Stimulated activated CD8-positive, alpha-beta memory T cell treated with anti-CD3 and anti-CD28 coated beads, Interleukin-2, amount 100 ng/mL, for 1 hour (primary cell): Measurements from ENCODE around the gene NCR1.
"Not testable (repeated sequence)": the region's sequence is repeated elsewhere in the genome, so short reads cannot be mapped to it uniquely, and the experiment has no call there.

Experiments used
- DNase-seq, 2 donors: peaks; one replicate each; pipeline ENCODE4 v3.0.0-alpha.2; 2020; ENCODE audit warnings: low read depth in 2 of 2

Gene NCR1, protein sequence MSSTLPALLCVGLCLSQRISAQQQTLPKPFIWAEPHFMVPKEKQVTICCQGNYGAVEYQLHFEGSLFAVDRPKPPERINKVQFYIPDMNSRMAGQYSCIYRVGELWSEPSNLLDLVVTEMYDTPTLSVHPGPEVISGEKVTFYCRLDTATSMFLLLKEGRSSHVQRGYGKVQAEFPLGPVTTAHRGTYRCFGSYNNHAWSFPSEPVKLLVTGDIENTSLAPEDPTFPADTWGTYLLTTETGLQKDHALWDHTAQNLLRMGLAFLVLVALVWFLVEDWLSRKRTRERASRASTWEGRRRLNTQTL

DNA sequence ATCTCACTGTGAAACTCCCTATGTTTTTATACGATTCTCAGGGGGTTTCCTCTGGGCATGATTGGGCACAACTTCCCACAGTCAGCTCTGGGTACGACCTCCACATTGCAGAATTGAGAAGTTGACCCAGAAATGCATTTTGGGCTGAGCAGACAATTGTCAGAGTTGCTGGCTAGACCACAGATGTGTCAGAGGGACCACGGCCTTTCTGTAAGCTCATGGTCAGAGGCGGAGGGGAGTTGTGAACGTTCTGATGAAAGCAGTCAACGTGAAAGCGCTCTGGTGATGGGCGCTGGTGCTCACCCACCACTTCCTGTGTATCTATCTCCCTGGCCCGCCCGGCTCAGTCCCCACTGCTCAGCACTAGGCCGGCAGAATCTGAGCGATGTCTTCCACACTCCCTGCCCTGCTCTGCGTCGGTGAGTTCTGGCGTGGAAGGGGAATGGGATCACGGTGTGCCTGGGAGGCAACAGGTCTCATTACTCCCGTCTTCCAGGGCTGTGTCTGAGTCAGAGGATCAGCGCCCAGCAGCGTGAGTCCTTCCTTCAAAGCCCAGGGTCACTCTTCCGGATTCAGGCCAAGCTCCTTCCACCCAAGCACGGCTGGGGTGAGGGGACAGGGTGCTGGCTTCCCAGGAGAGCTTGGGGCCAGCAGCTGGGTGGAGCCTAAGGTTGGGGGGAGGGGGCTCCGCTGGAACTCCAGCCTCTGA lies at the start of gene NCR1:
Gene NCR1 (plus strand): TSS at position 346 of the 709 bp plus-strand sequence. CDS start 40 bp downstream, at position 386.
- peak; percentile 11 to 13 for DNase-seq

DNA sequence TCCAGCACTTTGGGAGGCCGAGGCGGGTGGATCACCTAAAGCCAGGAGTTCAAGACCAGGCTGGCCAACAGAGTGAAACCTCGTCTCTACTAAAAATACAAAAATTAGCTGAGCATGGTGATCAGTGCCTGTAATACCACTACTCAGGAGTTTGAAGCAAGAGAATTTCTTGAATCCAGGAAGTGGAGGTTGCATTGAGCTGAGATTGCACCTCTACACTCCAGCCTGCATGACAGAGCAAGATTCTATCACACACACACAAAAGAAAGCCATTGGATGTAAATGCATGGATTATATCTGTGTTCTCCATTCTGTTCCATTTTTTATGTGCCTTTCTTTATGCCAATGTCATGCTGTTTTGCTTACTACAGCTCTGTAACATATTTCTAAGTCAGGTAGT lies 47.5 kb upstream of the NCR1 start:
- DNase-seq, result not testable (repeated sequence)

DNA sequence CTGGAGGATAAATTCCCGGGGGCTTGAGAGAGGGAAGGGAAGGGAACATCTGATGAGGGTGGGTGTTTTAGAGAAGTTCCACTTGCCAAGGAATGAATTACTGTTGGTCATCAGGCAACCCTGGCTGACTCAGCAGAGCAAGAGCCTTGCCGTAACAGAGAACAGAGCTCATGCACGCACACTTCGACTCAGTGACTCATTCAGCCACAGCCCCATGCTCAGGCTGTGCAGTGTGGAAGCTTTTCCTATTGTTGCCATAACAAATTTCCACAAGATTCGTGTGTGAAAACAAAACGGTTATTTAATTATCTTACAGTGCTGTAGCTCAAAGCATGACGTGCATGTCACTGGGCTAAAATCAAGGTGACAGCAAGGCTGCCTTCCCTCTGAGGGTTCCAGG lies 46.5 kb upstream of the NCR1 start:
- not testable (repeated sequence) for DNase-seq

DNA sequence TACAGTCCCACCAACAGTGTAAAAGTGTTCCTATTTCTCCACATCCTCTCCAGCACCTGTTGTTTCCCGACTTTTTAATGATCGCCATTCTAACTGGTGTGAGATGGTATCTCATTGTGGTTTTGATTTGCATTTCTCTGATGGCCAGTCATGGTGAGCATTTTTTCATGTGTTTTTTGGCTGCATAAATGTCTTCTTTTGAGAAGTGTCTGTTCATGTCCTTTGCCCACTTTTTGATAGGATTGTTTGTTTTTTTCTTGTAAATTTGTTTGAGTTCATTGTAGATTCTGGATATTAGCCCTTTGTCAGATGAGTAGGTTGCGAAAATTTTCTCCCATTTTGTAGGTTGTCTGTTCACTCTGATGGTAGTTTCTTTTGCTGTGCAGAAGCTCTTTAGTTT lies 42.5 kb upstream of the NCR1 start:
- DNase-seq, result not testable (repeated sequence)

DNA sequence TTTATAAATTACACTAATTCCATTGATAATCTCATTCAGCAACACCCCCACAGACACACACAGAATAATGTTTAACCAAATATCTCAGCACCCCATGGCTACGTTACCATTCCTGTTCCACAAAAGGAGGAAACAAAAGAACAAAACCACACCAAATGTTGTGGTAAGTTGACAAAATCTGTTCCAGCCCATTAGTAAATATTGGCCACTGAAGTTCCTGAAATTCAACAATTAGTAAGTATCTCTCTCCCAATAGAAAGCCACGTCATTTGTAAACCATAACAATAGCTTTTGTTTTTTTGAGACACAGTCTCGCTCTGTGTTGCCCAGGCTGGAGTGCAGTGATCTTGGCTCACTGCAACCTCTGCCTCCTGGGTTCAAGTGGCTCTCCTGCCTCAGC lies 34.3 kb upstream of the NCR1 start:
- no peak for DNase-seq

DNA sequence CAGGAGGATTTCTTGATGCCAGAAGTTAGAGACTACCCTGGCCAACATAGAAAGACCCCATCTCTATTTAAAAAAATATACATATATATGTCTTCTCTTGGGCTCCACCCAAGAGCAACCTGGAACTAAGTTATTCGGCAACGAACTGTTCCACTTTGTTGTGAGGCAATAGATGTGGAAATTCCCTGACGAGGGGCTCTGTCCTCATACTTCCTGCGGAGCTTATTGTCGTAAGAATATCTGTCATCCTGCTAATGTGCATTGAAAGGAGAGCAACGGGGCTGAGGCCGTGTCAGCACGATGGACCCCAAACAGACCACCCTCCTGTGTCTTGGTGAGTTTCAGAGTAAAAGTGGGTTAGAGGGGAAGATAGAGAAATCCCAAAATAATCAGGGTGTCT lies 32.0 kb upstream of the NCR1 start, which contains the start of gene FCAR:
Gene FCAR (plus strand): TSS at position 246 of the 400 bp plus-strand sequence. CDS start 55 bp downstream, at position 301.
- no peak for DNase-seq

DNA sequence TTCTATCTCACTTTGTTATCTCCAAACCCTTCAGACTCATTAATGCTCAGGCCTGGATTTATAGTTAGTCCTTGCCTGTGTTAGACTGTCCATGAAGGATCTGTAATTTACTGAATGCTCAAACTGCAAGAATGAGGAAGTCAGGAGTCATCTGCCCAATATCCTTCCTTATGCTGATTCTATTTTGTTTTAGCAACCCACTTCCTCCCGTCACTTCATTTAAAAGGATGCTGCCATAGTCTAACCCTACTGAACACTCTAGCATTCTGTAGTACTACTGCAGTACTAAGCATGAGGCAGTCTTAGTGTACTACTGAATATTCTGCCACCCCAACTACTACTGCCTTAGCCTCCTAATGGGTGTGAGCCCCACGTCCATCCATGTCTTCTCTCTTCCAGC lies 30.4 kb upstream of the NCR1 start:
- no peak for DNase-seq

DNA sequence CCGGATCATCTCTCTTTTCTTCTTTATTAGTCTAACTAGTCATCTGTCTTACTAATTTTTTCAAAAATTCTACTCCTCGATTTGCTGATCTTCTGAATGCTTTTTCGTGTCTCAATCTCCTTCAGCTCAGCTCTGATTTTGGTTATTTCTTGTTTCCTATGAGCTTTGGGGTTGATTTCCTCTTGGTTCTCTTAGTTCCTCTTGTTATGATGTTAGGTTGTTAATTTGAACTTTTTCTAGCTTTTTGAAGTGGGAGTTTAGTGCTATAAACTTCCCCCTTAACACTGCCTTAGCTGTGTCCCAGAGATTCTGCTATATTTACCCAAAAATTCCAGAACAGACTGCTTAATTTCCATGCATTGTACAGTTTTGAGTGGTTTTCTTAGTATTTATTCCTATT lies 28.5 kb upstream of the NCR1 start:
- no peak for DNase-seq

DNA sequence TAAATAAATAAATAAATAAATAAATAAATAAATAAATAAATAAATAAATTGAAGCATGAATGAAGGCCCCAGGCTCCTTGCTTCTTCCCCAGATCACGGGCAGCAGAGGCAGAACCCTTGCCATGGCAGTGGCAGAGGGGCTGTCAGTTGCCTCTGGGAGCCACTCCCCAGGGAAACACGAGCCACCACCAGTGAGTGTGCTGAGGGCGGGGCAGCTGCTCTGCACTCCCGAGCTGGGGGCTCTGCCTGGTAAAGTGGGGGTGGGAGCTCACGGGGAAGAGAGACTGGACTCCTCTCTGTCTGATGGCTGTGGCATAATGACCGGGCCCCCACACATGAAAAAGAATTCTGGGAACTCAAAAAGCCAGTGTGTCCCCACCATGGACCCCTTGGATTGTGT lies 24.1 kb upstream of the NCR1 start:
- DNase-seq, result no peak

DNA sequence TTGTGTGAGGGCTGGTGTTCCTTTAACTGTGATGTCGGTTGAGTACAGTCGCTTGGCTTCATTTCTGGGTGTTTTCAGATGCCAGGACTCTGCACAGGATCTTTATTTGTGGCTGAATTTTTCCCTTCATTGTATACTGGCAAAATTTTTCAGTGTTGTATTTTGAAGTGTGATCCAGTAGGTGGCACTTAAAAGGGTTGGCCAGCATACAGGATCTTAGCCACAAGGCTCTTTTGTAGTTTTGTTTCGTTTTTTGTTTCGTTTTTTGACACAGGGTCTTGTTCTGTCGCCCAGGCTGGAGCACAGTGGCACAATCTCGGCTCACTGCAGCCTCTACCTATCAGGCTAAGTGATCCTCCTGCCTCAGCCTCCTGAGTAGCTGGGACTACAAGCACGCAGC lies 23.2 kb upstream of the NCR1 start:
- no peak for DNase-seq

DNA sequence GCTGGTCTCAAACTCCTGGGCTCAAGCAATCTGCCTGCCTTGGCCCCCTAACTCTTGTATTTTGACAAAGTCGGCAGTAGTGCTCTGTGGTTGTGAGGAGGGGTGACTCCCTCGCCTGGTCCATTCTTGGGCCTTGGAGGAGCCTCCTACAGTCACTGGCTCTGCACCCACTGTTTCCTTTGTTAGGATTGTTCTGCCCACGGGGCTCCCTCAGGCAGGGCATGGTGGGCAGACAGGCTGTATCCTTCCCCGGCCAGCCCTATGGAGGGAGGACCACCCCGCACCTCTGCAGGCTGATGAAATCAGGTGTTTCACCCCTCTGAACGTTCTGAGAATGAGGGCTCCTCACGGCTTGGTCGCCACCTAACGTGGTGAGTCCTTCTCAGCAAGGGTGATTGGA lies 22.7 kb upstream of the NCR1 start:
- DNase-seq, result no peak

DNA sequence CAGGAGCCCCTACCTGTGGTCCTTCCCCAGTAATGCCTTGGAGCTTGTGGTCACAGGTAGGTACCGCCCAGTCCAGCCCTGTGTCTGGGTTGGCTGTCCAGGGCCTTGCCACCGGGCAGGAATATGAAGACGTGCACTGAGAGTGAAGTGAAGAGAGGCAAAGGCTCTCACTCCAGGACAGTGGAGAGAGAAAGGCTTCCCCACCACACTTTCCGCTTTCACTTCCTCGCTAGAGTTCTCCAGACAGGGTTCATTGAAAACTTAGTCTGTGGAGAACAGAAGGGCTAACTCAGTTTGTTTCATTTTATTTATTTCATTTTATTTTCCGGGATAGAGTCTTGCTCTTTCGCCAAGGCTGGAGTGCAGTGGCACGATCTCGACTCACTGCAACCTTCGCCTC lies 17.7 kb upstream of the NCR1 start:
- no peak for DNase-seq

DNA sequence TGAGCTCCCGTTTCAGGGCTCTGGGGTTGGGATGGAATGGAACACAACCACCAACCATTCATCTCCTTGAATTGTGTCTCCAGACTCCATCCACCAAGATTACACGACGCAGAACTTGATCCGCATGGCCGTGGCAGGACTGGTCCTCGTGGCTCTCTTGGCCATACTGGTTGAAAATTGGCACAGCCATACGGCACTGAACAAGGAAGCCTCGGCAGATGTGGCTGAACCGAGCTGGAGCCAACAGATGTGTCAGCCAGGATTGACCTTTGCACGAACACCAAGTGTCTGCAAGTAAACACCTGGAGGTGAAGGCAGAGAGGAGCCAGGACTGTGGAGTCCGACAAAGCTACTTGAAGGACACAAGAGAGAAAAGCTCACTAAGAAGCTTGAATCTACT lies 16.4 kb upstream of the NCR1 start:
- DNase-seq, result no peak

DNA sequence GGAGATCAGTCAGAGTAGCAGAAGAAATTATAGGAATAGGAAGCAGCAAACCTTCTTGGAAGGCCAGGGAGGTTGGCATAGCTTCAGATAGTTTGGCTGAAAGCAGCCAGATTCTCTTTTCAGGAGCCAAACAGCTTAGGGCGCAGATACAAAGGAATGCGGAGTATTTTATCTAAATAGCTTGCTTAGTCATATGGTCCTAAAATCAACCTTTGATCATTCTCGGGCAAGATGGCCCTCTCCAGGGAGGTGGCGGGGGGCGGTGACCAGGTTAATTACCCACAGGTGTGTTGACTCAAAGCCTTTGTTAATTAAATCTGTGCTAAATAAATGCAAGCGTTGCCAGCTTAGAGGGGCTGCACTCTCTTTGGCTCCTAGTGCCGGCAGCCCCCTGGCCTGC lies 12.5 kb upstream of the NCR1 start:
- DNase-seq, result no peak

DNA sequence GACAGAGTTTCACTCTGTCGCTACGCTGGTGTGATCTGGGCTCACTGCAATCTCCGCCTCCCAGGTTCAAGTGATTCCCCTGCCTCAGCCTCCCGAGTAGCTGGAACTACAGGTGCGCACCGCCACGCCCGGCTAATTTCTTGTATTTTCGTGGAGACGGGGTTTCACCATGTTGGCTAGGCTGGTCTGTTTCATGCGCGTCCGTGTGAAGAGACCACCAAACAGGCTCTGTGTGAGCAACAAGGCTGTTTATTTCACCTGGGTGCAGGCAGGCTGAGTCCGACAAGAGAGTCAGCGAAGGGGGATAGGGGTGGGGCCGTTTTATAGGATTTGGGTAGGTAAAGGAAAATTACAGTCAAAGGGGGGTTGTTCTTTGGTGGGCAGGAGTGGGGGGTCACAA lies 11.8 kb upstream of the NCR1 start:
- not testable (repeated sequence) for DNase-seq

DNA sequence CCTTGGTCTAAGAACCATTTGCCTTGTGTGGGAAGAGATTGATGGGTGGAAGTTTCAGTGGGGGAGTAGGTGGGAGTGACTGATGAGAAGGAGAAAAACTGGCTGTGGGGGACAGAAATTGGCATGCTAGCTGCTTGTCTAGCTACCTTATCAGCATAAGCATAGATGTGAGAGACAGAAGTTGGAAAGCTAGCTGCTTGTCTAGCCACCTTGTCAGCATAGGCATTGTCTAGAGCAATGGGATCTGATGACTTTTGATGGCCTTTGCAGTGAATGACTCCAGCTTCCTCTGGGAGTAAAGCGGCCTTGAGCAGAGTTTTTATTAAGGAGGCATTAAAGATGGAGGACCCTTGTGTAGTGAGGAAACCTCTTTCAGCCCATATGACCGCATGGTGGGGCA lies 9.9 kb upstream of the NCR1 start:
- no peak for DNase-seq

DNA sequence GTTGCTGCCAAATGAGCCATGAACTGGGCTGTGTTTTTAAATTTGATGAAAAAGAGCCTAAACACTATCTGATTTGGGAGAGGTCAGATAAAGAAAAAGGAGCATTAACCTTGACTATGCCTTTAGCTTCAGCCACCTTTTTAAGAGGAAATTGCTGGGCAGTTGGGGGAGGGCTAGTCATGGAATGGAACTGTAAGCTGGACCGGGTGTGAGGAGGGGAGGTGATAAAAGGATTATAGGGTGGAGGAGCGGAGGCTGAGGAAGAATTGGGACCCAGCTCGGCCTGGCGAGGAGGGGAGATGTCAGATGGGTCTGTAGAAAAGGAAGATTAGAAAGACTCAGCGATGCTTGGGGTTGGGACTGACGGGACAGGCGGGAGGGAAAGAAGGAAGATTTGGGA lies 7.3 kb upstream of the NCR1 start:
- DNase-seq, result not testable (repeated sequence)

DNA sequence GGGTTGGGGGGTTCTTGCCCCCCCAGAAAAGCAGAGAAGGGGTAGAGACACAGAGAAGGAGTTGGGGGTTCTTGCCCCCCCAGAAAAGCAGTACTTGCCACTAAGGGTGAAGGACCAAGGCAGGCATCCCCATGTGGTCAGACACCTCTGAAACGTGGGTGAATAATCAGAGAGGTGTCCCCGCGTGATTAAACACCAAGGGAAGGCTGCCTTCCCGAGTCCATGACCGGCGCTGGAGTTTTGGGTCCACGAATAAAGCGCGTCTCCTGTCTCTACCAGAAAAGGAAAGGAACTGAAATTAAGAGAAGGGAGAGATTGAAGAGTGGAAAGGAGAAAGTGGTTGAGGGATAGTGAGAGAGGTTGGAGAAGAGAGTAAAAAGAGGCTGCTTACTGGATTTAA lies 6.3 kb upstream of the NCR1 start:
- not testable (repeated sequence) for DNase-seq

DNA sequence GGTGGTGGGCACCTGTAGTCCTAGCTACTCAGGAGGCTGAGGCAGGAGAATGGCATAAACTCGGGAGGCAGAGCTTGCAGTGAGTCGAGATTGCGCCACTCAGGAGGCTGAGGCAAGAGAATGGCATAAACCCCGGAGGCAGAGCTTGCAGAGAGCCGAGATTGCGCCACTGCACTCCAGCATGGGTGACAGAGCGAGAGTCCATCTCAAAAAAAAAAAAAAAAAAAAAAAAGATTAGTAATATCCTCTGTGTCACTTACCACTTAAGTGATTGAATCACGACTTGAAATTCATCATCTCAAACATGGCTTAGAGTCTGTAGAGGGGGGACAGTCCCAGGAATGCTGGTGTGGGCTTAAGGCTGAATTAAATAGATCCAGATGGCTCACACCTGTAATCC lies 4.8 kb upstream of the NCR1 start:
- not testable (repeated sequence) for DNase-seq

DNA sequence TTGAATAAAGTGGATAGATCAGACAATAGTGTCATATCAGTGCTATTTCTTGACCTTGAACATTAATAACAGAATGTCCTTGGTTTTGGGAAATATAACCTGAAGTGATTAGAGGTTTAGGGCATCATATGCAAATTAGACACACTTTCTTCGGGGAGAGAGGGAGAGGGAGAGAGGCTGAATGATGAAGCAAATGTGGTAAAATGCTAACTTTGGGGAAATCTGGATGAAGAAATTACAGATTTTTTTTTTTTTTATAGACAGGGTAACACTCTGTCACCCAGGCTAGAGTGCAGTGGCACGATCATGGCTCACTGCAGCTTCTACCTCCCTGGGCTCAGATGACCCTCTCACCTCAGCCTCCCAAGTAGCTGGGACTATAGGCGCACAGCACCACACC lies 3.9 kb upstream of the NCR1 start:
- DNase-seq, result no peak

DNA sequence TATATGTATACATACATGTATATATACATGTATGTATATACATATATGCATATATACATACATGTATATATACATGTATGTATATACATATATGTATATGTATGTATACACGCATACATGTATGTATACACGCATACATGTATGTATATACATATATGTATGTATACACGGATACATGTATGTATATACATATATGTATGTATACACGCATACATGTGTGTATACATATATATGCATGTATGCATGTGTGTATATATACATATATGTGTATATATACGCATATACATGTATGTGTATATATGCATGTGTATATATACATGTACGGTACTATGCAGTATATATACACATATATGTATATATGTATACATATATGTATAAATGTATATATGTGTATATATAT lies 2.6 kb upstream of the NCR1 start:
- no peak for DNase-seq

DNA sequence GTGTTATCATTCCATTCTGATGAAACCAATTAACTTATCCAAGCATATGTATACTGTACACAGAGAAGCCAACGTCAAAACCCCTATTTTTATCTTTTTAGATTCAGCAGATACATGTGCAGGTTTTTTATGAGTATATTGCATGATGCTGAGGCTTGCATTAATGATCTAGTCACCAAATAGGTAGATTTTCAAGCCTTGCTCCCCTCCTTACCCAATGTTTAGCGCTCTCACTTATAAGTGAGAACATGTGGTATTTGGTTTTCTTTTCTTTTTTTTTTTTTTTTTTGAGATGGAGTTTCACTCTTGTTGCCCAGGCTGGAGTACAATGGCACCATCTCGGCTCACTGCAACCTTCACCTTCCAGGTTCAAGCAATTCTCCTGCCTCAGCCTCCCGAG lies 1.7 kb upstream of the NCR1 start:
- DNase-seq, result not testable (repeated sequence)

DNA sequence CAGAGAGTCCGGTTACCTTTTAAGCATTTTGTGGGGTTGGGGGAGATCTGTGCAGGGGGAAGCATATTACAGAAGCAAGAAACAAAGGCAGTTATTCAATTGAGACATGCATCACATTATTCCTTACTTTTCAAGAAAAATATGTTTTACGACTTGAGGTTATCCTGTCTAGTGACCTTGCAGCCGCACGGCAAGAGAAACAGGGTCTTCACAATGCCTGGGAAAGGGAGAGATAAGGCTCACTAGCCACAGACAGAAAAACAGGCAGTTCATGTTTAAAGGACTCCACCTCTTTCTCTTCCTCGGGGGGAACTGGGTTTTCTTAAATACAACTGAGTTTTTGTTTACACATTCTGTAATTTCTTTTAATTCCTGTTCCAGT lies 536 bp upstream of the NCR1 start:
- DNase-seq, result no peak
